Naive thymus-derived CD8-positive, alpha-beta T cell (primary cell): ENCODE measurements around the gene LDLRAD4. TPM values are rescaled to one million over a fixed set of nuclear protein-coding genes. Genes with fewer than 3 reads are reported as not detected.

Experiments
- ATAC-seq, 2 donors: fragments of 150-1000 bp; cut with Tn5 transposase in 1 of 2; sonication (Bioruptor Pico), chemical (Tn5 transposase) in 1 of 2; 1 replicate in 1 of 2; 2 replicates in 1 of 2; pipeline ENCODE4 v1.10.0; 2021; ENCODE audit warnings: mild to moderate bottlenecking in 2 of 2, moderate library complexity in 2 of 2
- POLR2A ChIA-PET: fragments of 350-600 bp; sonication (Branson Sonifier 250); formaldehyde crosslinking; loops from one replicate; lab custom pipeline; 2021; ENCODE audit warnings: antibody characterized with exemption; lab: Charles Lee
- DNase-seq, 10 donors: peaks; one replicate each; pipeline versions ENCODE4 v3.0.0 to v3.0.0-alpha.2; 2020 to 2022
- H3K27ac Mint-ChIP-seq, 10 donors: one replicate each; pipeline ENCODE4 v1.8.0; 2020 to 2022; ENCODE audit warnings: mild to moderate bottlenecking in 10 of 10, mixed read lengths in 10 of 10, moderate library complexity in 4 of 10, inconsistent platforms in 1 of 10
- H3K27me3 Mint-ChIP-seq, 5 donors: one replicate each; pipeline ENCODE4 v1.8.0; 2021 to 2022; ENCODE audit warnings: mixed read lengths in 5 of 5
- H3K36me3 Mint-ChIP-seq, 3 donors: one replicate each; pipeline ENCODE4 v1.8.0; 2020 to 2022; ENCODE audit warnings: mixed read lengths in 3 of 3, mild to moderate bottlenecking in 2 of 3, inconsistent platforms in 1 of 3
- H3K4me1 Mint-ChIP-seq, 4 donors: one replicate each; pipeline ENCODE4 v1.8.0; 2021 to 2022; ENCODE audit warnings: mixed read lengths in 4 of 4
- H3K4me3 Mint-ChIP-seq, 10 donors: one replicate each; pipeline ENCODE4 v1.8.0; 2020 to 2022; ENCODE audit warnings: mild to moderate bottlenecking in 10 of 10, mixed read lengths in 10 of 10, moderate library complexity in 6 of 10, inconsistent platforms in 1 of 10
- H3K9me3 Mint-ChIP-seq, 9 donors: one replicate each; pipeline ENCODE4 v1.8.0; 2020 to 2022; ENCODE audit warnings: mixed read lengths in 9 of 9, mild to moderate bottlenecking in 3 of 9, inconsistent platforms in 1 of 9, moderate library complexity in 1 of 9
- polyA plus RNA-seq, 3 donors: library from polyadenylated mRNA; unstranded; fragments of 300-500 nt; fragmentation: Illumina TruSeq; gene quantifications; one replicate each; pipeline ENCODE4 v1.2.3, GENCODE V29; 2021
- total RNA-seq, 8 experiments: library from RNA in 2 of 8; stranded (reverse) in 2 of 8; gene quantifications; one replicate each; pipeline ENCODE4 v1.2.3 and lab custom pipeline; 2021 to 2026

Gene LDLRAD4
- total and polyA plus RNA-seq, 5 experiments from 2014 or later = 11.4 to 56.8 (median 17.6) TPM

DNA sequence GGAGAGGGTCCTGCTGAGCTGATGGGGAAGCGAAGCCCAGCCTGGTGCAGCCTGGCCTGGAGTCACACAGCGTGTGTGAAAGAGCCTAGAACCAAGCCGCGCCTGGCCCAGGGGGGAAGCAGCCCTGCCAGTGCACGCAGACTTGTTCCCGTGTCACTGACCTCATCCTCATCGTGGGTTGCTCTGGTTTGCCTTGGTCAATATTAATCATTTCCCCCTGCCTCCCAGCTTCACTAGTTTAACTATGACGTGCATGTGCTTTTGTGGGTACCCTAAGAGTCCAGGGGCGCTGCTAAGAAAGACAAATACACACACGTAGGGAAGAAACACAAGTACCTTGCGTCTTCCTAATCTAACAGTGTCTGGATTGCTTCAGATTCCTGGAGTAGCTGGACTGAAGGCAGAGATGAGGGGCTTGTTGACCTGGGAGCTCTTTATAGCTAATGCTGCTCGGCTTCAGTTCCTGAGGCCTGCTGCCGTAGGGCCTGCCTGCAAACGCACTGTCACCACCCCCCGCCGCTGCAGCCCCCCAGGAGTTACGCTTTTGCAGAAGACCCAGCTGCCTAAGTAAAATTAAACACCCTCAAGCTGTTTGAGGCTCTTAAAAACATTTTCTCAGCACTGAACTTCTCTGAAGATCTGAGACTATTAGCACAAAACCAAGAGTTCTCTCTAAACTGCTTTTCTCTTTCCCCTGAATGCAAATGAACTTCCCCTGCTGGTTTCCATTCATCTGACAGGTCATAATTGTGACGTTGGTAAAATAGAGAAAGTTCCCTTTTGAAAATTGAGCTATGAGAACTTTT, 348.6 kb downstream of the LDLRAD4 start:
- ATAC-seq (peak; percentile 53 to 76), DNase-seq (peak in 5 of 10 donors; percentile 23 to 55 (median 43))
- H3K36me3 Mint-ChIP-seq = no peaks in the 10 kb centered on the region
- POLR2A ChIA-PET = interaction anchor here (0.6 to 1.4 kb wide), 4 partner anchors 45 to 177 kb away, joined by 3 to 6 read pairs (median 4); no protein-coding TSS in a partner anchor
- H3K9me3 Mint-ChIP-seq = no peaks in the 10 kb centered on the region
- no peaks in the 10 kb centered on the region for H3K27me3 Mint-ChIP-seq
- H3K27ac Mint-ChIP-seq = peak overlapping the region; percentile 78 to 97 (median 91)
- peaks cover 29 to 82% (median 62%) of the 10 kb centered on the region in 4 donors for H3K4me1 Mint-ChIP-seq
- peak overlapping the region; percentile 56 to 86 (median 76) for H3K4me3 Mint-ChIP-seq

- Mint-ChIP-seq H3K9me3 (no peaks in the 10 kb centered on the region), H3K27ac (peak overlapping the region in 9 of 10 donors; percentile 26 to 86 (median 71)), H3K4me1 (peaks cover 21 to 68% (median 49%) of the 10 kb centered on the region in 4 donors), H3K4me3 (peak overlapping the region in 3 of 10 donors; percentile 37 to 43 (median 38)), H3K27me3 (no peaks in the 10 kb centered on the region), H3K36me3 (peaks cover 0 to under 1% (median 0%) of the 10 kb centered on the region in 3 donors)
- DNase-seq = no peak
- peak in 1 of 2 donors; percentile 27 for ATAC-seq
- POLR2A ChIA-PET = interaction anchor here (0.6 kb wide), 1 partner anchor 61 kb away, joined by 4 read pairs; no protein-coding TSS in a partner anchor
Observed at GRCh38 chr18:13568443-13569392, 350.2 kb downstream of the LDLRAD4 start.

DNA sequence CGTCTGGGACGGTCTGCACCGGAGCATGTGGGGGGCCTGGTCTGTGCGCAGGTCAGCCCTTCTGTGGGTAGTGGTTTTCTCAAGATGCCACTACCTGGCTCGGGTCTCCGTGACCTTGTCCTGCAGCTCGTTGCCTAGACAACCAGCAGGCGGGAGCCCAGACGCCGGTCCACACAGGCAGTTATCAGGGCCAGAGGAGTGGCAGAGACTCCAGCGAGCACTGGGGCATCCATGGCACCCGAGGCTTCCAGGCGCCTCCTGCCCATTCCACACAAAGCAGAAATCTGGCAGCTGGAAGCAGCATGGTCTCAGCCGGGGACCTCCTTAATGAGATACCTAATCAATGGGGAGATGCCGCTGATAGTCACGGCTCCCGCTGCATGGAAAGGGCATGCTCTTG, 351.7 kb downstream of the LDLRAD4 start:
- Mint-ChIP-seq H3K27ac (peak overlapping the region in 2 of 10 donors; percentile 7 to 33), H3K27me3 (no peaks in the 10 kb centered on the region)

GRCh38 chr18:13570856-13571495, 352.4 kb downstream of the LDLRAD4 start:
- H3K27ac Mint-ChIP-seq = peak overlapping the region in 4 of 10 donors; percentile 8 to 70 (median 52)
- peaks cover 0 to 13% (median 3%) of the 10 kb centered on the region in 3 donors for H3K36me3 Mint-ChIP-seq
- H3K4me3 Mint-ChIP-seq = no peak overlapping the region
- no peaks in the 10 kb centered on the region for H3K27me3 Mint-ChIP-seq
- POLR2A ChIA-PET = interaction anchor here (0.7 kb wide), 1 partner anchor 10 kb away, joined by 5 read pairs; no protein-coding TSS in a partner anchor
- DNase-seq (no peak), ATAC-seq (no peak)
- H3K9me3 Mint-ChIP-seq = no peaks in the 10 kb centered on the region
- peaks cover 17 to 58% (median 39%) of the 10 kb centered on the region in 4 donors for H3K4me1 Mint-ChIP-seq

More for the DNA sequence above, 351.7 kb downstream of the LDLRAD4 start:
- DNase-seq (no peak), ATAC-seq (no peak)
- POLR2A ChIA-PET = no interaction called here
- Mint-ChIP-seq H3K9me3 (no peaks in the 10 kb centered on the region), H3K36me3 (peaks cover 0 to 6% (median 0%) of the 10 kb centered on the region in 3 donors), H3K4me3 (no peak overlapping the region), H3K4me1 (peaks cover 16 to 56% (median 39%) of the 10 kb centered on the region in 4 donors)

DNA sequence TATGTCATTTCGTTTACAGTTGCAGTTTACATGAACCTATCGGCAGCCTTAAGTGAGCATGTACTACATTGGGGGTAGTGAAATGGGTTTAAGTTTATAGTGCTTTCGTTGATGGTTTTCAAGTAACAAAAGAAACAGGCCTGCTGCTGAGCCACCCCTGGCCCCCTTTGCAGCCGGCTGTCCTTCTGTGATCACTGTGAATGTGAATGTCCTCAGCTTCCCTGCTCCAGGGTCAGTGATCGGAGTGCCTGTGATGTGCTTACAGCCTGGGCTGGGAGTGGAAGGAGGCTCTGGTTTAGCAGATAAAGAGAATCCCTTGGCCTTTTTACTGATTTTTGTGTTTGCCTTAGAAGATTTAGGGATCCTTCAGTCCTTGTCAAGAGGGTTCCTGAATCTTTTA, 353.6 kb downstream of the LDLRAD4 start:
- Mint-ChIP-seq H3K4me3 (no peak overlapping the region), H3K9me3 (no peaks in the 10 kb centered on the region), H3K36me3 (peaks cover 0 to 13% (median 3%) of the 10 kb centered on the region in 3 donors), H3K27ac (no peak overlapping the region), H3K4me1 (peaks cover 20 to 56% (median 38%) of the 10 kb centered on the region in 4 donors), H3K27me3 (no peaks in the 10 kb centered on the region)
- ATAC-seq (no peak), DNase-seq (no peak)
- POLR2A ChIA-PET = no interaction called here

DNA sequence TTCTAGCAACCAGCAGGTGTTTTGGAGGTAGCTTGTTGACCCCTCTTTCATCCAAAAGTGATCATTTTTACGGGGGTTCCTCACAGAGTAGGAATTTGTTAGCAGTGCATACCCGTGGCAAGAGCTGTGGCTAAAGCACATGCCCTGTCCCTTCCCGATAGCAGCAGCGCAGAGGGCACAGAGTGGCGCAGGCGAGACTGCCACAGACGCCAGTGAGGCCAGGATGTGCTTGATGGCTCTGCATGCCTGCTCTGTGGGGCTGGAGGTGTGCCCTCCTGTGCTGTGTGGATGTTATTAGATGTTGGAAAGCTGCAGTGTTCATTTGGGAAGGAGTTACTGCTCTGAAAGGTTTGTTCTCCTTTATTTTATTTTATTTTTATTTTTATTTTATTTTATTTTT, 354.2 kb downstream of the LDLRAD4 start:
- Mint-ChIP-seq H3K4me3 (no peak overlapping the region), H3K36me3 (peaks cover 0 to 13% (median 3%) of the 10 kb centered on the region in 3 donors), H3K27me3 (no peaks in the 10 kb centered on the region), H3K27ac (no peak overlapping the region), H3K4me1 (peaks cover 24 to 56% (median 39%) of the 10 kb centered on the region in 4 donors), H3K9me3 (no peaks in the 10 kb centered on the region)
- no peak for DNase-seq
- ATAC-seq = no peak
- POLR2A ChIA-PET = no interaction called here

- H3K27ac Mint-ChIP-seq = no peak overlapping the region
Observed at GRCh38 chr18:13573750-13574149, 355.2 kb downstream of the LDLRAD4 start.

GRCh38 chr18:13574355-13574754, 355.8 kb downstream of the LDLRAD4 start:
- Mint-ChIP-seq H3K36me3 (peaks cover 0 to 13% (median 3%) of the 10 kb centered on the region in 3 donors), H3K27ac (peak overlapping the region in 1 of 10 donors; percentile 14), H3K4me1 (peaks cover 20 to 51% (median 35%) of the 10 kb centered on the region in 4 donors), H3K9me3 (no peaks in the 10 kb centered on the region), H3K4me3 (no peak overlapping the region), H3K27me3 (no peaks in the 10 kb centered on the region)
- DNase-seq (no peak), ATAC-seq (no peak)
- POLR2A ChIA-PET = no interaction called here

More at GRCh38 chr18:13573750-13574149, 355.2 kb downstream of the LDLRAD4 start:
- POLR2A ChIA-PET = no interaction called here
- H3K27me3 Mint-ChIP-seq = no peaks in the 10 kb centered on the region
- H3K36me3 Mint-ChIP-seq = peaks cover 0 to 13% (median 3%) of the 10 kb centered on the region in 3 donors
- no peak overlapping the region for H3K4me3 Mint-ChIP-seq
- DNase-seq (no peak), ATAC-seq (no peak)
- peaks cover 23 to 54% (median 39%) of the 10 kb centered on the region in 4 donors for H3K4me1 Mint-ChIP-seq
- no peaks in the 10 kb centered on the region for H3K9me3 Mint-ChIP-seq

DNA sequence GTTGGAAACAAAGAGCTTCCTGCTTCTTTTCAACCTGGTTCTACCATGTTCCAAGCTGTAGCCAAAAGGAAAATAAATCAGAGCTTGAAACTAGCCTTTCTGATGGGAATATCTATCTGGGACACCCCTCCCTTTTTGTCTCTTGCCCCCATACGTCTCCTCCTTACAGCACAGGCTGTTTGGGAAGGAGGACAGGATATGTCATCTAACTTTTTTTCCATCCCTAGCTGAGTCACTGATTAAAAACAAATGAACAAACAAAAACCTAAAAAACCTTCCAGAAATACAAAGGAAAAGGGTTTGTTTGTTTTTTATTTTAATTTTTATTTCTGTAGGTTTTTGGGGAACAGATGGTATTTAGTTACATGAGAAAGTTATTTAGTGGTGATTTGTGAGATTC, 356.2 kb downstream of the LDLRAD4 start:
- Mint-ChIP-seq H3K36me3 (peaks cover 0 to 13% (median 3%) of the 10 kb centered on the region in 3 donors), H3K27ac (no peak overlapping the region), H3K9me3 (no peaks in the 10 kb centered on the region), H3K4me3 (no peak overlapping the region), H3K27me3 (no peaks in the 10 kb centered on the region), H3K4me1 (peaks cover 22 to 53% (median 39%) of the 10 kb centered on the region in 4 donors)
- POLR2A ChIA-PET = no interaction called here
- DNase-seq (no peak), ATAC-seq (no peak)

- Mint-ChIP-seq H3K27me3 (no peaks in the 10 kb centered on the region), H3K9me3 (no peaks in the 10 kb centered on the region), H3K27ac (peak overlapping the region in 7 of 10 donors; percentile 5 to 66 (median 59)), H3K4me3 (peak overlapping the region in 7 of 10 donors; percentile 22 to 80 (median 34)), H3K36me3 (peaks cover 0 to 13% (median 3%) of the 10 kb centered on the region in 3 donors), H3K4me1 (peaks cover 26 to 47% (median 39%) of the 10 kb centered on the region in 4 donors)
- ATAC-seq (no peak), DNase-seq (no peak)
- POLR2A ChIA-PET = no interaction called here
Observed at GRCh38 chr18:13576598-13576997, 358.0 kb downstream of the LDLRAD4 start.

DNA sequence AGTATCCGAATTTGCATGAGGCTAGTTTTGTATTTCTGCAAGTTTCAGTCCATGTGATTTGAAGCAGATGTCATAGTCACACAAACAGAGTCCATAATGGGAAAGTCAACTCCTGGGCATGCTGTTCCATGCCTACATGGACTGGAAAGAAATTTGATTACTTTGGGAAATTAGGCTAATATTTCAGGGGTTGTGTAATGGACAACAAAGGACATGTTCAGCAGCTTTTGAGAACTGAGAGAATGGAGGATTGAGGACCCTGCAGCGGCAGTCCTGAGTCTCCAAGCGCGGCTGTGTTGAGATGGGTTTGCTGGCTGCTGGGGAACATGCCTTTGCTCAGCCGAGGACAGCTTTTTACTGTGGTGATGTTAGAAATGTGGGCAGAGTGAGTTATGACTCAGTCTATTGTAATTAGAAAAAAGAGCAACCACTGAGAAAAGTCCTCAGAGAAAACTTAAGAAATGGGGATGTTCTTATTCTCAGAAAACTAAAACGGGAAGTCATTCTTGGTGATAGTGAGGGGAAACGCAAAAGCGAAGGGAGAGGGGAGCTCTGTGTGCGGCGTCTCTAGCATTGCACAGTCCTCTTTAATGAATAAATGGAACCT, 358.6 kb downstream of the LDLRAD4 start:
- H3K27me3 Mint-ChIP-seq = no peaks in the 10 kb centered on the region
- H3K4me1 Mint-ChIP-seq = peaks cover 28 to 49% (median 41%) of the 10 kb centered on the region in 4 donors
- no peaks in the 10 kb centered on the region for H3K9me3 Mint-ChIP-seq
- ATAC-seq = peak; percentile 72 to 80
- peaks cover 0 to 13% (median 3%) of the 10 kb centered on the region in 3 donors for H3K36me3 Mint-ChIP-seq
- no peak for DNase-seq
- H3K4me3 Mint-ChIP-seq = peak overlapping the region; percentile 41 to 87 (median 74)
- POLR2A ChIA-PET = interaction anchor here (0.6 kb wide), 1 partner anchor 901 kb away, joined by 6 read pairs; no protein-coding TSS in a partner anchor
- H3K27ac Mint-ChIP-seq = peak overlapping the region; percentile 7 to 84 (median 57)
